CD1c-positive myeloid dendritic cell (primary cell): ENCODE data around the gene DUOX1.
A peak's percentile ranks its signal among the peaks of the same experiment; 100 is the strongest.
"Not testable (repeated sequence)": the region's sequence is repeated elsewhere in the genome, so short reads cannot be mapped to it uniquely, and the experiment has no call there.

Experiments
- DNase-seq: peaks from one replicate; pipeline ENCODE4 v3.0.0-alpha.2; 2016; ENCODE audit errors: extremely low spot score

The DUOX1 gene

GRCh38 chr15:45129651-45130129 lies at the start of gene DUOX1, which contains the start of gene DUOXA1:
DUOX1 (plus strand) TSS chr15:45129994; CDS start chr15:45131967, 1,973 bp downstream.
DUOXA1 (minus strand) TSS chr15:45129879; CDS start chr15:45123014, 6,865 bp downstream.
- no peak for DNase-seq

- DNase-seq: not testable (repeated sequence)
Observed at GRCh38 chr15:45080593-45080992, 49.2 kb upstream of the DUOX1 start.

- not testable (repeated sequence) for DNase-seq
Observed at GRCh38 chr15:45082412-45082811, 47.4 kb upstream of the DUOX1 start.

GRCh38 chr15:45083223-45083622 lies 46.6 kb upstream of the DUOX1 start:
- DNase-seq: no peak

- no peak for DNase-seq
Observed at GRCh38 chr15:45084163-45084562, 45.6 kb upstream of the DUOX1 start.

GRCh38 chr15:45087513-45087912 lies 42.3 kb upstream of the DUOX1 start:
- peak; percentile 1 for DNase-seq

GRCh38 chr15:45088801-45089711 lies 40.7 kb upstream of the DUOX1 start:
- no peak for DNase-seq

GRCh38 chr15:45089712-45090373 lies 40.0 kb upstream of the DUOX1 start:
- DNase-seq: no peak

GRCh38 chr15:45091161-45091560 lies 38.6 kb upstream of the DUOX1 start:
- DNase-seq: no peak

GRCh38 chr15:45091576-45091975 lies 38.2 kb upstream of the DUOX1 start:
- no peak for DNase-seq

- DNase-seq: no peak
Observed at GRCh38 chr15:45093013-45093412, 36.8 kb upstream of the DUOX1 start.

- DNase-seq: no peak
Observed at GRCh38 chr15:45093622-45094357, 36.0 kb upstream of the DUOX1 start.

- DNase-seq: no peak
Observed at GRCh38 chr15:45094358-45094730, 35.5 kb upstream of the DUOX1 start.

GRCh38 chr15:45095661-45096060 lies 34.1 kb upstream of the DUOX1 start:
- DNase-seq: no peak

GRCh38 chr15:45097466-45097865 lies 32.3 kb upstream of the DUOX1 start:
- DNase-seq: no peak

GRCh38 chr15:45099549-45100165 lies 30.1 kb upstream of the DUOX1 start:
- DNase-seq: no peak

GRCh38 chr15:45100884-45101625 lies 28.7 kb upstream of the DUOX1 start:
- no peak for DNase-seq

GRCh38 chr15:45101749-45102148 lies 28.0 kb upstream of the DUOX1 start:
- no peak for DNase-seq

- DNase-seq: no peak
Observed at GRCh38 chr15:45102226-45102625, 27.6 kb upstream of the DUOX1 start.

- DNase-seq: not testable (repeated sequence)
Observed at GRCh38 chr15:45104170-45104569, 25.6 kb upstream of the DUOX1 start.

GRCh38 chr15:45105586-45105985 lies 24.2 kb upstream of the DUOX1 start:
- DNase-seq: no peak
